Panc1 (cell line): ENCODE results near the gene TUBA1A. TPM values are rescaled to one million over a fixed set of nuclear protein-coding genes. Genes with fewer than 3 reads are reported as not detected.
"Not testable (repeated sequence)": the region's sequence is repeated elsewhere in the genome, so short reads cannot be mapped to it uniquely, and the experiment has no call there.

Experiments used
- ATAC-seq: fragments of 200-7000 bp; cut with Tn5 transposase; 2 replicates; pipeline ENCODE4 v1.9.1; 2020; ENCODE audit warnings: mild to moderate bottlenecking, moderate library complexity
- BruUV-seq: library from RNA; stranded (reverse); fragments of 400-500 nt; replicated peaks from 2 replicates; lab custom pipeline; 2021; lab: Mats Ljungman, UMichigan
- CTCF ChIA-PET: fragments of 300-600 bp; sonication (Branson Sonifier 250); formaldehyde crosslinking; loops from one replicate; lab custom pipeline; 2022; ENCODE audit warnings: antibody characterized with exemption; lab: Charles Lee
- POLR2A ChIA-PET: fragments of 300-600 bp; sonication (Branson Sonifier 250); formaldehyde crosslinking; loops from one replicate; lab custom pipeline; 2022; ENCODE audit warnings: antibody characterized with exemption; lab: Charles Lee
- DNase-seq: peaks from one replicate; pipeline ENCODE4 v3.0.0-alpha.2; 2010; ENCODE audit warnings: low read depth, low spot score
- H3K27ac ChIP-seq: 2 replicates; pipeline ENCODE4 v1.5.1; 2011; ENCODE audit warnings: mild to moderate bottlenecking, low read length, inconsistent platforms
- H3K27me3 ChIP-seq: fragments of 200-500 bp; sonication (Bioruptor generic); 2 replicates; pipeline ENCODE4 v1.6.0; 2014; ENCODE audit warnings: low read length, inconsistent platforms; ENCODE audit not compliant: control insufficient read depth, insufficient read depth
- H3K36me3 ChIP-seq: fragments of 200-500 bp; sonication (Bioruptor generic); 2 replicates; pipeline ENCODE4 v1.5.1; 2014; ENCODE audit warnings: inconsistent platforms, mild to moderate bottlenecking, low read length, moderate library complexity; ENCODE audit not compliant: control insufficient read depth, insufficient read depth
- H3K4me1 ChIP-seq: 2 replicates; pipeline ENCODE4 v1.5.1; 2011; ENCODE audit warnings: inconsistent platforms, mild to moderate bottlenecking, low read length, moderate library complexity; ENCODE audit not compliant: control insufficient read depth, insufficient read depth
- H3K4me3 ChIP-seq, 2 experiments: 2 replicates each; pipeline ENCODE4 v1.5.1; 2011 to 2012; ENCODE audit warnings: low read depth in 2 of 2, low read length in 2 of 2, mild to moderate bottlenecking in 2 of 2, inconsistent platforms in 1 of 2, moderate library complexity in 1 of 2
- H3K9me3 ChIP-seq: fragments of 200-500 bp; sonication (Bioruptor generic); 2 replicates; pipeline ENCODE4 v1.5.1; 2014; ENCODE audit warnings: low read depth, mild to moderate bottlenecking, inconsistent platforms, low read length, moderate library complexity; ENCODE audit not compliant: control insufficient read depth, insufficient read depth
- POLR2AphosphoS5 ChIP-seq: IDR thresholded peaks from 2 replicates; pipeline ENCODE4 v1.6.1; 2012; ENCODE audit warnings: mild to moderate bottlenecking, low read depth, low read length, moderate library complexity
- SIN3A ChIP-seq: IDR thresholded peaks from 2 replicates; pipeline ENCODE4 v1.6.1; 2012; ENCODE audit warnings: low read depth, mild to moderate bottlenecking, low read length, moderate library complexity, borderline replicate concordance; ENCODE audit not compliant: insufficient read depth
- TCF7L2 ChIP-seq: IDR thresholded peaks from 2 replicates; pipeline ENCODE4 v1.6.1; 2011; ENCODE audit warnings: mild to moderate bottlenecking, low read depth, low read length, inconsistent platforms
- in situ Hi-C: cut with HindIII; loops from 2 replicates; pipeline ENCODE4 v1.10.0; 2016; ENCODE audit warnings: low sequenced_read_pairs, low pct_unique_long_range_greater_than_20kb
- intact Hi-C: fragments of 100-400 bp; cut with micrococcal nuclease; formaldehyde crosslinking; loops from one replicate; pipeline ENCODE4 v1.10.0; 2022; ENCODE audit not compliant: unreplicated experiment
- total RNA-seq: library from RNA; stranded (reverse); gene quantifications from one replicate; pipeline ENCODE4 v1.2.1, GENCODE V29; 2021; ENCODE audit not compliant: unreplicated experiment
- TF ChIP-seq, protein P1 (sequence below): fragments of 450-650 bp; IDR thresholded peaks from 2 replicates; pipeline ENCODE4 v1.5.1; 2017; ENCODE audit warnings: mild to moderate bottlenecking
- TF ChIP-seq, protein P2 (sequence below), 2 experiments: IDR thresholded peaks; 2 replicates each; pipeline ENCODE4 v1.6.1; 2011 to 2012; ENCODE audit warnings: low read depth in 2 of 2, control low read depth in 1 of 2, low read length in 1 of 2, mild to moderate bottlenecking in 1 of 2, moderate library complexity in 1 of 2; ENCODE audit not compliant: insufficient read depth in 1 of 2

The TUBA1A gene
- total RNA-seq, 1 experiment from 2014 or later: 133 TPM

DNA sequence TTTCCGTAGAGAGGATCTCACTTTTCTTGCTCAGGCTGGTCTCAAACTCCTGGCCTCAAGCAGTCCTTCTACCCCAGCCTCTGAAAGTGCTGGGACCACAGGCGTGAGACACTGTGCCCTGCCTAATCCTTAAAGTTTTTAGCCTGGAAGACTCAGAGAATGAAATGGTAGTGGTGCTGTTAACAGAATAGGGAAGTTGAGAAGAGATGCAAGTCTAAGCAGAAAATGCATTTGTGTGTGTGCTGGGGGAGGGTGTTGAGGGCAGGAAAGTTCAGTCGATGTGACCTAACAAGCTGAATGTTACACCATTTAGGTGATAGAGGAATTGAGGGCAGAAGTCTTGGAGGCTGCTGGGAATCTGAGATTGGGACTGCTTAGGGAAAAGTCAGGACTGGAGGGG lies 6.9 kb upstream of the TUBA1A start:
- BruUV-seq: no TSS peak
- CTCF ChIA-PET: no interaction called here
- POLR2A ChIA-PET: no interaction called here
- Histone ChIP-seq H3K9me3 (no peaks in the 10 kb centered on the region), H3K4me1 (no peaks in the 10 kb centered on the region), H3K27ac (no peak overlapping the region), H3K27me3 (no peaks in the 10 kb centered on the region), H3K4me3 (no peak overlapping the region), H3K36me3 (no peaks in the 10 kb centered on the region)
- intact Hi-C loops (no loop called here), in situ Hi-C loops (no loop called here)
- TF ChIP-seq, protein P1, sequence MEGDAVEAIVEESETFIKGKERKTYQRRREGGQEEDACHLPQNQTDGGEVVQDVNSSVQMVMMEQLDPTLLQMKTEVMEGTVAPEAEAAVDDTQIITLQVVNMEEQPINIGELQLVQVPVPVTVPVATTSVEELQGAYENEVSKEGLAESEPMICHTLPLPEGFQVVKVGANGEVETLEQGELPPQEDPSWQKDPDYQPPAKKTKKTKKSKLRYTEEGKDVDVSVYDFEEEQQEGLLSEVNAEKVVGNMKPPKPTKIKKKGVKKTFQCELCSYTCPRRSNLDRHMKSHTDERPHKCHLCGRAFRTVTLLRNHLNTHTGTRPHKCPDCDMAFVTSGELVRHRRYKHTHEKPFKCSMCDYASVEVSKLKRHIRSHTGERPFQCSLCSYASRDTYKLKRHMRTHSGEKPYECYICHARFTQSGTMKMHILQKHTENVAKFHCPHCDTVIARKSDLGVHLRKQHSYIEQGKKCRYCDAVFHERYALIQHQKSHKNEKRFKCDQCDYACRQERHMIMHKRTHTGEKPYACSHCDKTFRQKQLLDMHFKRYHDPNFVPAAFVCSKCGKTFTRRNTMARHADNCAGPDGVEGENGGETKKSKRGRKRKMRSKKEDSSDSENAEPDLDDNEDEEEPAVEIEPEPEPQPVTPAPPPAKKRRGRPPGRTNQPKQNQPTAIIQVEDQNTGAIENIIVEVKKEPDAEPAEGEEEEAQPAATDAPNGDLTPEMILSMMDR: no peak
- TF ChIP-seq SIN3A (no peak), TCF7L2 (no peak), POLR2AphosphoS5 (no peak)
- TF ChIP-seq, protein P2, sequence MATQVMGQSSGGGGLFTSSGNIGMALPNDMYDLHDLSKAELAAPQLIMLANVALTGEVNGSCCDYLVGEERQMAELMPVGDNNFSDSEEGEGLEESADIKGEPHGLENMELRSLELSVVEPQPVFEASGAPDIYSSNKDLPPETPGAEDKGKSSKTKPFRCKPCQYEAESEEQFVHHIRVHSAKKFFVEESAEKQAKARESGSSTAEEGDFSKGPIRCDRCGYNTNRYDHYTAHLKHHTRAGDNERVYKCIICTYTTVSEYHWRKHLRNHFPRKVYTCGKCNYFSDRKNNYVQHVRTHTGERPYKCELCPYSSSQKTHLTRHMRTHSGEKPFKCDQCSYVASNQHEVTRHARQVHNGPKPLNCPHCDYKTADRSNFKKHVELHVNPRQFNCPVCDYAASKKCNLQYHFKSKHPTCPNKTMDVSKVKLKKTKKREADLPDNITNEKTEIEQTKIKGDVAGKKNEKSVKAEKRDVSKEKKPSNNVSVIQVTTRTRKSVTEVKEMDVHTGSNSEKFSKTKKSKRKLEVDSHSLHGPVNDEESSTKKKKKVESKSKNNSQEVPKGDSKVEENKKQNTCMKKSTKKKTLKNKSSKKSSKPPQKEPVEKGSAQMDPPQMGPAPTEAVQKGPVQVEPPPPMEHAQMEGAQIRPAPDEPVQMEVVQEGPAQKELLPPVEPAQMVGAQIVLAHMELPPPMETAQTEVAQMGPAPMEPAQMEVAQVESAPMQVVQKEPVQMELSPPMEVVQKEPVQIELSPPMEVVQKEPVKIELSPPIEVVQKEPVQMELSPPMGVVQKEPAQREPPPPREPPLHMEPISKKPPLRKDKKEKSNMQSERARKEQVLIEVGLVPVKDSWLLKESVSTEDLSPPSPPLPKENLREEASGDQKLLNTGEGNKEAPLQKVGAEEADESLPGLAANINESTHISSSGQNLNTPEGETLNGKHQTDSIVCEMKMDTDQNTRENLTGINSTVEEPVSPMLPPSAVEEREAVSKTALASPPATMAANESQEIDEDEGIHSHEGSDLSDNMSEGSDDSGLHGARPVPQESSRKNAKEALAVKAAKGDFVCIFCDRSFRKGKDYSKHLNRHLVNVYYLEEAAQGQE (IDR thresholded peaks at IDR 0.05; ENCODE audit: insufficient read depth in 1 of 2, low read depth in 2 of 2, low read length in 1 of 2): no peak
- no peak for DNase-seq
- ATAC-seq: no peak

DNA sequence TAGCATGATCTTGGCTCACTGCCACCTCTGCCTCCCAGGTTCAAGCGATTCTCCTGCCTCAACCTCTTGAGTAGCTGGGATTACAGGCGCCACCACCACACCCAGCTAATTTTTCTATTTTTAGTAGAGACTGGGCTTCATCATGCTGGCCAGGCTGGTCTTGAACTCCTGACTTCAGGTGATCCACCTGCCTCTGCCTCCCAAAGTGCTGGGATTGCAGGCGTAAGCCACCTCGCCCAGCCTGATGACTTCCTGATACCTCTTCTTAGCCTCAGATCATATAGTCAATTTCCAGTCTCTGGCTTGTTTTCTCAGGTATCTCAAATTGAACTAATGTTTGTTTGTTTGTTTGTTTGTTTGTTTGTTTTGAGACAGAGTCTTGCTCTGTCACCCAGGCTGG lies 4.9 kb upstream of the TUBA1A start:
- H3K4me3 ChIP-seq, BruUV-seq, H3K4me1 ChIP-seq, H3K36me3 ChIP-seq, DNase-seq, ATAC-seq, CTCF ChIA-PET, H3K27me3 ChIP-seq, H3K9me3 ChIP-seq, intact Hi-C loops, in situ Hi-C loops, POLR2A ChIA-PET, H3K27ac ChIP-seq: not testable (repeated sequence)

DNA sequence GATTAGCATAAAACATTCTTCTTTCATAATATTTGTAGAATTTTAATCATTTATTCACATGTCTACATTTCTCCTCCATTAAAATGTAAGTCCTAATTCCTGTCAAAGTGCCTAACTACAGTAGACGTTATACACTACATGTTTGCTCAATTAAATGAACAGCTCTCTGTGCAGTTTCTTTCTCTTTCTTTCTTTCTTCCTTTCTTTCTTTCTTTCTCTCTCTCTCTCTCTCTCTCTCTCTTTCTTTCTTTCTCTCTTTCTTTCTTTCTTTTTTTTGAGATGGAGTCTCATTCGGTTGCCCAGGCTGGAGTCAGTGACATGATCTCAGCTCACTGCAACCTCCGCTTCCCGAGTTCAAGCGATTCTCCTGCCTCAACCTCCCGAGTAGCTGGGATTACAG lies 2.6 kb upstream of the TUBA1A start:
- H3K27me3 ChIP-seq, H3K9me3 ChIP-seq, ATAC-seq, H3K27ac ChIP-seq, BruUV-seq, intact Hi-C loops, H3K4me3 ChIP-seq, CTCF ChIA-PET, in situ Hi-C loops, DNase-seq, H3K36me3 ChIP-seq: not testable (repeated sequence)
- POLR2A ChIA-PET: interaction anchor here (0.7 kb wide), 1 partner anchor 83 kb away, joined by 6 read pairs; no protein-coding TSS in a partner anchor
- H3K4me1 ChIP-seq: peaks cover 12% of the 10 kb centered on the region
